OCI-M1 (cell line): ENCODE results near the gene PGBD5.
A peak's percentile ranks its signal among the peaks of the same experiment; 100 is the strongest.

Experiments
- DNase-seq: peaks from one replicate; lab custom pipeline; 2025; lab: John Stamatoyannopoulos, UW

Gene PGBD5

DNA sequence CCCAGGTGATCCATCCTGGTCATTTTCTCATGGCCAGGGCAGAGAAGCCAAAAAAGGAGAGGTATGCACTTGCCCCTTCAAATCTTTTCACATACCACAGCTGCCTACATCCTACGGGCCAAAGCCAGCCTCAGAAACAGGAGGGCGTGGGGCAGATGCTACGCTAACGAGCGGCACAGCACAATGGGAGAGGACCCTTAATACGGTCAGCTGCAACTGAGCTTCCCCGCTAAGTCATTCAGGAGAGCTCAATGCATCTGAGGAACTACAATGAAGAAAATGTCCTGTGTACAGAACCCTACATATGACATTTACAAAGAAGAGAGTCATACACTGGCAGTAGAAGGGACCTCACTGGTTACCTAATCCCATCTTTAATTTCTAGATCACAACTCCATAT, 78.2 kb downstream of the PGBD5 start:
- DNase-seq, result no peak

DNA sequence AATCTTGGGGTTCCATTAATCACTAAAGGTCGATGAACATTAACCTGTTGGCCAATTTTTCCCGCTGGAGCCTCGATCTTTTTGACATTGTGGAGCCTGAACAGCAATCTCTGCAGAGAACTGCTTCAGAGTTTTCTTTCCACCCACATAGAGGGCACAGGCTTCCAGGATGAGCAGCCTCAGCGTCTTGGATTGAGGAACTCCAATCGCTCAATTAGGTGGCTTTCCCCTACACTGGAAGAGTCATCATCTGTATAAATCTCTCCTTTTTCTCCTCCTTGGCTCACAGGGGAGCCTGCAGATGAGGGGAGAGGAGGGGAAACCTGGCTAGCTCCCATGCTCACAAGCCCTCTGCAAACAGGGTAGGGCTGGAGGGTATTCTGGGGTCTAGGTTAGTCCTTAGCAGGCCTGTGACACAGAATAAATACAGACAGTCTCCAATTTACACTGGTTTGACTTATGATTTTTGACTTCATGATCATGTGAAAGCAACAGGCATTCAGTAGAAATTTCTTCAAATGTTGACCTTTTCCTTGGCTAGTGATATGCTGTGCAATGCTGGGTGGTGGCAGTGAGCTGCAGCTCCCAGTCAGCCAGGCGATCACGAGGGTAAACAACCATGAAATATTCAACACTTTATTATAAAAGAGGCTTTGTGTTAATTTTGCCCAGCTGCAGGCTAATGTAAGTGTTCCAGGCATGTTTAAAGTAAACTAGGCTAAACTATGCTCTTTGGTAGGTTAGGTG, 80.8 kb downstream of the PGBD5 start:
- DNase-seq, result no peak

- DNase-seq, result no peak
Measured at GRCh38 chr1:230342699-230343098, 83.4 kb downstream of the PGBD5 start.

GRCh38 chr1:230342019-230342418, 84.1 kb downstream of the PGBD5 start:
- DNase-seq, result peak; percentile 61

DNA sequence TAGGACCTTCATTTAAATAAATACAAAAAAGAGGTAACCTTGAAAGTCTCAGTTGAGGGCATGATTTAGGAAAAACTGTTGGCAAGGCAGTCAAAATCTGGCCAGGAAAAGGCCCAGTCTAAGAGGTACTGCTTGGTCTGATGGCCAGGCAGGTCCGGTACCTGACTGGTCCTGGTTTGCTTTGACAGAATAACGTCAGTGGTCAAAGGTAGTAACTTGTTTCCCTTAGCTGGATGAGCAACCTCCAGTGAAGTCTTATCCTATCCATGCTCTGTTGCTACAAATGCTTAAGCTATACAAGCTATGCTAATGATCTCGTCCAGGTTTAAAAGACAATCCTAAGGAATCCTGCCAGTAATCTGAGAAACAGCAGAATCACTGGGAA, 85.0 kb downstream of the PGBD5 start:
- DNase-seq, result no peak

GRCh38 chr1:230340526-230341161, 85.5 kb downstream of the PGBD5 start:
- no peak for DNase-seq

- no peak for DNase-seq
Measured at GRCh38 chr1:230339033-230339432, 87.1 kb downstream of the PGBD5 start.

DNA sequence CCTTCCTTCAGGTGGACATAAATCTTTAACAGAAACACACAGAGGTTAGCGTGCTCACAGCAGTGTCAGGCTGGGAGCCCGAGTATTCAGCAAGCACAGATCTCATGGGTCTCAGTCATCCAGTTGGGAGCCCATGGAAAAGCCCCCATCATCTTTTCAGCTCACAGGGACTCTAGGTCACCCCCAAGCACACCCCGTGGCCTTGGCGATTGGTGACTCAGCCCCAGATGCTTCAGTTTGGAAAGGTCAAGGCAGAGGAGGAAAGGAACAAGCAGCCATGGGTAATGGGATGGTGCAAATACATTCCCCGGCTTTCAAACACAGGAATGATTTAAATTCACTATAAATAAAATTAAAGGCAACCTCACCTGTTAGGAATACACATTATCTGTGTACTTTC, 88.9 kb downstream of the PGBD5 start:
- no peak for DNase-seq

DNA sequence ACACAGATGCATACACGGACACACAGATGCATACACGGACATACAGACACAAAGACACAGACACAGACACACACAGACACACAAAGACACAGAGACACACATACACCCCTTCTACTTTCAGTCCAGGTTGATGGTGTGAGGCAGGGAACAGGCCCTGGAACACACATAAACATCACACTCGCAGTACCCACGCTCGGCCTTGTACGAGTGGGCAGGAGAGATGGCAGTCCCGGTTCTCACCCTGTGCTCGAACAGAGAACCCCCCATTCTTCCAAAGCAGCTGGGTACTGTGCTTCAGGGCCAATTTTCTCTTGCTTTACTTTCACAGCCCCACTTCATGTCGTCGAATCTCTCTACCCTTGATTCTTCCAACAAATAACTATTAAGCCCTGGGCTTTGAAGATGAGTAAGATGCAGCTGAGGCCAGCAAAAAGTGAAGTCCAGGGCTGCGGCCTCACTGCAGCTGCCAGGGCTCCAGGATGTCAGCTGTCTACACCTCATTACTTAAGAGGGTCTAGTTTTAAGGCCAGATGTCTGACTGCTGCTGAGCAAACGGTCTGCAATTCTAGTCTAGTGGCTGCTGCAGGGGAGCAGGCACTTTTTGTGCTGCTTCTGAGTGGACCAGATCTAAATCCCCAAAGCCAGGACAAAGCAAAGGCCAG, 90.1 kb downstream of the PGBD5 start:
- DNase-seq, result no peak

DNA sequence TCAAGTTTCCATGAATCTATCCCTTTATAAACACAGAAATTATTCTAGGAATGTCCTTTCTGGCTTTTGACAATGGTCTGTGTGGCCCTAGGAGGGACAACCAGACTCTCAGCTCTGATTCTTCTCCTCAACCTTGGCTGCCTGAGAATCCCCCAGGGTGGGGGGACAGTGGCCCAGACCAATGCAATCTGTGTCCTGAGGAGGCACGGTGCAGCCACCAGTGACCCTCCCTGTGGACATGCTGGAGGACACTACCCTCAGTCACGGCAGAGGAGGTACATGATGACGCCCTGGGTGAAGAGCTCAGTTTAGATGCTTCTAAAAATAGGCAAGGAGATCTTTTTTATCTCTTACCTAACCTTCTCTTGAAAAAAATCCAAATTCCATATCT, 91.7 kb downstream of the PGBD5 start:
- no peak for DNase-seq

GRCh38 chr1:230333590-230334446, 92.3 kb downstream of the PGBD5 start:
- no peak for DNase-seq

- DNase-seq, result no peak
Measured at GRCh38 chr1:230332575-230333066, 93.5 kb downstream of the PGBD5 start.

DNA sequence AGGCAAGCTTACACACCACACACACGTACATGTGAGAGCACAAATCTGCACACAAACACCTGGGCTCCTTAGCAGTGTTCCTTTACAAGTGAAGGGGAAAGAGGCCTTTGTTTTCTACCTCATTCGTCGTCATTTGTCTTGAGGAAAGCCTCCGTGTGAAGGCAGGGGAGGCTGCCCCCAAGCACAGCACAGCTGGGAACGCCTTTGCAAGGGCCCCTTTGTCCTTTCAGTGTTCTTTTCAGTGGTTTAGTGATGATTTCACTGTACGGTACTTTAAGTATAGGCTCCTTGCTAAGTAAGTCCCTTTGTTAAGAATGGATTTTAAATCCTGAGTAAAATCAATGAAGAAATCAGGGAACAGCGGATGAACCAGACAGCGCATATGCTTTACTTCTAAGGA, 94.1 kb downstream of the PGBD5 start:
- DNase-seq, result no peak

- DNase-seq, result no peak
Measured at GRCh38 chr1:230330157-230330556, 96.0 kb downstream of the PGBD5 start.

- DNase-seq, result no peak
Measured at GRCh38 chr1:230328342-230329015, 97.7 kb downstream of the PGBD5 start.

- no peak for DNase-seq
Measured at GRCh38 chr1:230327892-230328284, 98.2 kb downstream of the PGBD5 start.

GRCh38 chr1:230326971-230327891, 98.9 kb downstream of the PGBD5 start:
- no peak for DNase-seq

DNA sequence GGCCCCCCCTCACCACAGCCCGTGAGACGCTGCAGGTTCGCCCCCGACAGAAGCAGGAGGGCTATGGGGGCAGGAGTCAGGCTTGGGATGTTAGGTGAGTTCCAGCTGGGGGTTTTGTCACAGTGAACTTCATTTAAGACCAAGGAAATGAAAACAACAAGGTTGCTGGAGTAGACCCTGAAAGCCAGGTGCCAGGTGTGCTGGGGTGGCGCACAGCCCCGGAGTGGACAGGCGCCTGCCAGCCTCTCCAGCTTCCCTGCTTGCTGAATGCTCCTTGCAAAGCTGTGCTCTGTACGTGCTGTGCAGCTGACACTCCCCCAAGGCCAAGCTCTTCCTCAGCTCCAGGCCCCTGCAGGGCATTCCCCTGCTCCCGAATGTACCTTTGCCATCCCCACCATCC, 102.4 kb downstream of the PGBD5 start:
- DNase-seq, result no peak

GRCh38 chr1:230322967-230323547, 103.1 kb downstream of the PGBD5 start:
- no peak for DNase-seq

DNA sequence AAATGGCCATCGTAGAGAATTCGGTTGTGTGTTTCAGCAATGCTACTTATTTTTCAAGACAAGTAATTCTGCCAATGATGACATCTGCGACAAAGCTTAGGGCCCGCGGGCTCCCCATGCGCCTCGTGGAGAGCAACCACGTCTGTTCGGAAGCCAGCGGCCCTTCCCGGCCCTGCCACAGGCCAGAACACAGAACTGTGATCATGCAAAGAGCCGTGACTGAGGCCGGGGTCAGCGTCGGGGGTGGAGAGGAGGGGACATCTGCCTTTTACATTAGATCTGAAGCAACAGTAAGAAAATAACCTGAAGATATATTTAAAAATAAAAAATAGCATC, 103.7 kb downstream of the PGBD5 start:
- no peak for DNase-seq
